Measurements from ENCODE around the gene KEL. TPM values are rescaled to one million over a fixed set of nuclear protein-coding genes. Genes with fewer than 3 reads are reported as not detected.

KEL gene
- total RNA-seq, 1 experiment from 2014 or later: 0.91 TPM

DNA sequence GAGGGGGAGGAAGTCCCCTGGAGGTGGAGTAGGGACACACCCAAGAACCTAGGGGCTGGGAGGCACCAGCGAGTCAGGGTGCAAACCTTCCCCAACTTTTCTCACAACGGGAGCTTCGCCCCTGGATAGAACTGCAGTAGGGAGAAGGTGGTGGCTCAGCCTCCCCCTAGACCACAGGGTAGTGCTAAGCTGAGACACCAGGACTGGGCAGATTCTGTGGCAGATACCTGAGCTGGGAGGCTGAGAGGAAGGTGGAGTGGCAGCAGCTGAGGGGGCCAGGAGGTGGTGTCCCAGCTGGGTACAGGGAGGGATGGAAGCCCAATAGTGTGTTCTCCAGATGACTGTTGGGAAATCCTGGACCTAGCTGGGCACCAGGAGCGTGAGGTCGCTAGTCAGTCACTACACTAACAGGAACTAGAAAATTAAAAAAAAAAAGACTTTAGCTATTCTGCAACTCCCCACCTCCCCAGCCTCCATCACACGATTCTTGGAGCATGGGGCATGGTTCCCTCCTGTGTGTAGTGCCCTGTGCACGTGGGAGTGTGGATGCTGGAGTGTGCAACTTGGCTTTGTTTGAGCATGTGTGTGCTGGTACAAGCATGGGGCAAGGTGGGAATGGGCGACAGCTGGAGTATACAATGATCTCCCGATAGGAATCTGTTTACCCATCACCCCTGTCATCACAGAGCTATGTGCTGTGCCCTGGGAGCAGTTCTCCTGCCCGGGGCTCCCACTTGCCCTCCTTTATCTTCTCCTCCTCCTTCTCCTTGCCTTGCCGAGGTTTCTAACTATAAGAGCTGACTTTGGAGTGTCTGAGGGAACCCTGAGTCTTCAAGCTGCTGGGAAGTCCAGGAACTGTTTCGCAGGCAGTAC lies 67.8 kb downstream of the KEL start:
- Histone ChIP-seq H2AFZ (ENCODE audit: low read depth, low read length, poor library complexity, severe bottlenecking) (no peak overlapping the region), H3K27me3 (ENCODE audit: insufficient read depth, low read length) (peaks cover 24% of the 10 kb centered on the region), H4K20me1 (ENCODE audit: insufficient read depth) (no peaks in the 10 kb centered on the region), H3K9me2 (ENCODE audit: insufficient read depth) (no peaks in the 10 kb centered on the region), H3K9ac (ENCODE audit: low read length) (no peak overlapping the region), H3K79me2 (ENCODE audit: insufficient read depth, low read length) (no peaks in the 10 kb centered on the region), H3K36me3 (ENCODE audit: control insufficient read depth in 1 of 2, insufficient read depth in 2 of 2, low read length in 2 of 2) (no peaks in the 10 kb centered on the region), H3K4me1 (ENCODE audit: control insufficient read depth in 1 of 2, insufficient read depth in 2 of 2, low read length in 2 of 2) (no peaks in the 10 kb centered on the region), H3K9me3 (ENCODE audit: control insufficient read depth in 1 of 2, insufficient read depth in 1 of 2, low read depth in 1 of 2, low read length in 2 of 2) (no peaks in the 10 kb centered on the region), H3K4me3 (replicated peaks in 1 of 2; ENCODE audit: low read depth in 1 of 2, low read length in 2 of 2) (no peak overlapping the region), H3K27ac (ENCODE audit: low read depth, low read length) (no peak overlapping the region), H3K4me2 (ENCODE audit: low read length) (no peak overlapping the region)
- POLR2A ChIA-PET: no interaction called here
- ATAC-seq (no peak), DNase-seq (ENCODE audit: low read depth, low spot score) (no peak)
- TF ChIP-seq, protein P1, sequence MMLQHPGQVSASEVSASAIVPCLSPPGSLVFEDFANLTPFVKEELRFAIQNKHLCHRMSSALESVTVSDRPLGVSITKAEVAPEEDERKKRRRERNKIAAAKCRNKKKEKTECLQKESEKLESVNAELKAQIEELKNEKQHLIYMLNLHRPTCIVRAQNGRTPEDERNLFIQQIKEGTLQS (IDR thresholded peaks at IDR 0.05): no peak
- no peak for TF ChIP-seq SRF (IDR thresholded peaks at IDR 0.05; ENCODE audit: low read depth)
- no peak for TF ChIP-seq EZH2 (IDR thresholded peaks at IDR 0.05)
- TF ChIP-seq, protein P2, sequence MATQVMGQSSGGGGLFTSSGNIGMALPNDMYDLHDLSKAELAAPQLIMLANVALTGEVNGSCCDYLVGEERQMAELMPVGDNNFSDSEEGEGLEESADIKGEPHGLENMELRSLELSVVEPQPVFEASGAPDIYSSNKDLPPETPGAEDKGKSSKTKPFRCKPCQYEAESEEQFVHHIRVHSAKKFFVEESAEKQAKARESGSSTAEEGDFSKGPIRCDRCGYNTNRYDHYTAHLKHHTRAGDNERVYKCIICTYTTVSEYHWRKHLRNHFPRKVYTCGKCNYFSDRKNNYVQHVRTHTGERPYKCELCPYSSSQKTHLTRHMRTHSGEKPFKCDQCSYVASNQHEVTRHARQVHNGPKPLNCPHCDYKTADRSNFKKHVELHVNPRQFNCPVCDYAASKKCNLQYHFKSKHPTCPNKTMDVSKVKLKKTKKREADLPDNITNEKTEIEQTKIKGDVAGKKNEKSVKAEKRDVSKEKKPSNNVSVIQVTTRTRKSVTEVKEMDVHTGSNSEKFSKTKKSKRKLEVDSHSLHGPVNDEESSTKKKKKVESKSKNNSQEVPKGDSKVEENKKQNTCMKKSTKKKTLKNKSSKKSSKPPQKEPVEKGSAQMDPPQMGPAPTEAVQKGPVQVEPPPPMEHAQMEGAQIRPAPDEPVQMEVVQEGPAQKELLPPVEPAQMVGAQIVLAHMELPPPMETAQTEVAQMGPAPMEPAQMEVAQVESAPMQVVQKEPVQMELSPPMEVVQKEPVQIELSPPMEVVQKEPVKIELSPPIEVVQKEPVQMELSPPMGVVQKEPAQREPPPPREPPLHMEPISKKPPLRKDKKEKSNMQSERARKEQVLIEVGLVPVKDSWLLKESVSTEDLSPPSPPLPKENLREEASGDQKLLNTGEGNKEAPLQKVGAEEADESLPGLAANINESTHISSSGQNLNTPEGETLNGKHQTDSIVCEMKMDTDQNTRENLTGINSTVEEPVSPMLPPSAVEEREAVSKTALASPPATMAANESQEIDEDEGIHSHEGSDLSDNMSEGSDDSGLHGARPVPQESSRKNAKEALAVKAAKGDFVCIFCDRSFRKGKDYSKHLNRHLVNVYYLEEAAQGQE (IDR thresholded peaks at IDR 0.05; ENCODE audit: low read depth): no peak
- TF ChIP-seq JUND (IDR thresholded peaks at IDR 0.05): no peak
- TF ChIP-seq ZNF274 (IDR thresholded peaks at IDR 0.05; ENCODE audit: low read depth, low read length): no peak
- TF ChIP-seq ELF1 (IDR thresholded peaks at IDR 0.05; ENCODE audit: borderline replicate concordance, low read depth): no peak
- no peak for TF ChIP-seq CBX3 (IDR thresholded peaks at IDR 0.05; ENCODE audit: low read depth)
- TF ChIP-seq EZH2phosphoT487 (IDR thresholded peaks at IDR 0.05; ENCODE audit: borderline replicate concordance): no peak
- no peak for TF ChIP-seq RAD21 (IDR thresholded peaks at IDR 0.05; ENCODE audit: low read depth)
- no peak for TF ChIP-seq EGR1 (IDR thresholded peaks at IDR 0.05; ENCODE audit: low read depth)
- TF ChIP-seq TCF7L2 (IDR thresholded peaks at IDR 0.05; ENCODE audit: borderline replicate concordance, extremely low read depth, insufficient read depth, insufficient read length): no peak
- no peak for TF ChIP-seq ZFX (IDR thresholded peaks at IDR 0.05)
- CTCF ChIA-PET: interaction anchor here (1.2 to 2.0 kb wide), 2 partner anchors 14 to 21 kb away, joined by 3 to 6 read pairs; no protein-coding TSS in a partner anchor
- intact Hi-C loops (cut with micrococcal nuclease): no loop called here
- no TSS peak for BruUV-seq (replicated peaks)
- RAD21 ChIA-PET (ENCODE audit: low non-redundant PET in 1 of 2, low total read pairs in 2 of 2, uncharacterized antibody in 2 of 2, unreplicated experiment in 2 of 2): no interaction called here

Data from HCT116 (cell line).